Endodermal cell (in vitro differentiated cells): Measurements from ENCODE around the gene NSFL1C. TPM values are rescaled to one million over a fixed set of nuclear protein-coding genes. Genes with fewer than 3 reads are reported as not detected.
A peak's percentile ranks its signal among the peaks of the same experiment; 100 is the strongest.

Experiments
- DNase-seq: peaks from one replicate; pipeline ENCODE4 v3.0.0-alpha.2; 2017
- H3K27ac ChIP-seq: 2 replicates; pipeline ENCODE4 v1.5.1; 2013; ENCODE audit warnings: mild to moderate bottlenecking, low read depth, low read length, moderate library complexity
- H3K27me3 ChIP-seq: 2 replicates; pipeline ENCODE4 v1.6.1; 2013; ENCODE audit warnings: mild to moderate bottlenecking, low read length, moderate library complexity; ENCODE audit not compliant: insufficient read depth, control insufficient read depth, poor library complexity, severe bottlenecking
- H3K36me3 ChIP-seq: 2 replicates; pipeline ENCODE4 v1.7.0; 2013; ENCODE audit warnings: mild to moderate bottlenecking, low read length, moderate library complexity; ENCODE audit not compliant: control insufficient read depth, insufficient read depth
- H3K4me1 ChIP-seq: one replicate; pipeline ENCODE4 v1.7.0; 2013; ENCODE audit warnings: low read length; ENCODE audit not compliant: control insufficient read depth, insufficient read depth
- H3K4me3 ChIP-seq: 2 replicates; pipeline ENCODE4 v1.5.1; 2013; ENCODE audit warnings: mild to moderate bottlenecking, low read length, moderate library complexity
- H3K9ac ChIP-seq: 2 replicates; pipeline ENCODE4 v1.6.1; 2013; ENCODE audit warnings: mild to moderate bottlenecking, low read length, moderate library complexity; ENCODE audit not compliant: poor library complexity, severe bottlenecking; ENCODE audit errors: extremely low read depth
- H3K9me3 ChIP-seq: 2 replicates; pipeline ENCODE4 v1.6.1; 2013; ENCODE audit warnings: mild to moderate bottlenecking, low read length, moderate library complexity; ENCODE audit not compliant: control insufficient read depth
- H3K27ac Mint-ChIP-seq: 2 replicates; pipeline ENCODE4 v1.8.0; 2020; ENCODE audit warnings: mixed read lengths
- H3K27me3 Mint-ChIP-seq: 2 replicates; pipeline ENCODE4 v1.8.0; 2021; ENCODE audit warnings: mild to moderate bottlenecking, mixed read lengths; ENCODE audit not compliant: insufficient read depth
- H3K36me3 Mint-ChIP-seq: 2 replicates; pipeline ENCODE4 v1.8.0; 2020; ENCODE audit warnings: low read depth, mixed read lengths
- H3K4me1 Mint-ChIP-seq: 2 replicates; pipeline ENCODE4 v1.8.0; 2020; ENCODE audit warnings: mixed read lengths
- H3K4me3 Mint-ChIP-seq: 2 replicates; pipeline ENCODE4 v1.8.0; 2020; ENCODE audit warnings: mild to moderate bottlenecking, moderate library complexity, mixed read lengths
- H3K9me3 Mint-ChIP-seq: 2 replicates; pipeline ENCODE4 v1.8.0; 2020; ENCODE audit warnings: mild to moderate bottlenecking, mixed read lengths
- WGBS, 2 experiments: methylation state at CpG; one replicate each; pipeline versions ENCODE4 v1.1.5 to v1.1.7; 2013; ENCODE audit warnings: missing lambda C conversion rate in 2 of 2, mixed read lengths in 1 of 2; ENCODE audit not compliant: insufficient coverage in 1 of 2, insufficient read length in 1 of 2; 5-methylcytosine and 5-hydroxymethylcytosine counted together
- total RNA-seq, 2 donors: library from RNA; stranded (reverse); fragmentation: NEBNext Ultra II Directional in 1 of 2; extraction: Animal tissue kit (Norgen Biotek cat#: 25700) in 1 of 2; gene quantifications; 2 replicates in 1 of 2; 3 replicates in 1 of 2; pipeline ENCODE4 v1.2.1, GENCODE V29; 2021
- TF ChIP-seq, protein P1 (sequence below): fragments of 200-600 bp; sonication (generic); conservative IDR thresholded peaks from 2 replicates; pipeline ENCODE4 v1.5.0; 2021; ENCODE audit warnings: antibody characterized with exemption, mild to moderate bottlenecking

The NSFL1C gene
- total RNA-seq, 2 donors from 2014 or later: 90.9 to 117 TPM

- Histone ChIP-seq H3K4me3 (no peak overlapping the region), H3K36me3 (peaks cover 30% of the 10 kb centered on the region), H3K27ac (no peak overlapping the region), H3K27me3 (no peaks in the 10 kb centered on the region), H3K9me3 (no peaks in the 10 kb centered on the region), H3K9ac (peak overlapping the region; percentile 38), H3K4me1 (peaks cover 3% of the 10 kb centered on the region)
- H3K36me3 Mint-ChIP-seq: peaks cover 20% of the 10 kb centered on the region
- H3K27me3 Mint-ChIP-seq: peaks cover 7% of the 10 kb centered on the region
- 13 to 16% methylated on average over 4 to 7 of the region's 7 CpGs for WGBS, 2 experiments
- no peak for DNase-seq
- H3K27ac Mint-ChIP-seq: no peak overlapping the region
- TF ChIP-seq, protein P1, sequence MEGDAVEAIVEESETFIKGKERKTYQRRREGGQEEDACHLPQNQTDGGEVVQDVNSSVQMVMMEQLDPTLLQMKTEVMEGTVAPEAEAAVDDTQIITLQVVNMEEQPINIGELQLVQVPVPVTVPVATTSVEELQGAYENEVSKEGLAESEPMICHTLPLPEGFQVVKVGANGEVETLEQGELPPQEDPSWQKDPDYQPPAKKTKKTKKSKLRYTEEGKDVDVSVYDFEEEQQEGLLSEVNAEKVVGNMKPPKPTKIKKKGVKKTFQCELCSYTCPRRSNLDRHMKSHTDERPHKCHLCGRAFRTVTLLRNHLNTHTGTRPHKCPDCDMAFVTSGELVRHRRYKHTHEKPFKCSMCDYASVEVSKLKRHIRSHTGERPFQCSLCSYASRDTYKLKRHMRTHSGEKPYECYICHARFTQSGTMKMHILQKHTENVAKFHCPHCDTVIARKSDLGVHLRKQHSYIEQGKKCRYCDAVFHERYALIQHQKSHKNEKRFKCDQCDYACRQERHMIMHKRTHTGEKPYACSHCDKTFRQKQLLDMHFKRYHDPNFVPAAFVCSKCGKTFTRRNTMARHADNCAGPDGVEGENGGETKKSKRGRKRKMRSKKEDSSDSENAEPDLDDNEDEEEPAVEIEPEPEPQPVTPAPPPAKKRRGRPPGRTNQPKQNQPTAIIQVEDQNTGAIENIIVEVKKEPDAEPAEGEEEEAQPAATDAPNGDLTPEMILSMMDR: no peak
- H3K9me3 Mint-ChIP-seq: no peaks in the 10 kb centered on the region
- peaks cover 22% of the 10 kb centered on the region for H3K4me1 Mint-ChIP-seq
- H3K4me3 Mint-ChIP-seq: peak overlapping the region; percentile 75
Measured at GRCh38 chr20:1467082-1467354, 369 bp upstream of the NSFL1C start.

GRCh38 chr20:1465470-1466210, 1.0 kb downstream of the NSFL1C start:
- Histone ChIP-seq H3K4me1 (peaks cover 3% of the 10 kb centered on the region), H3K36me3 (peaks cover 44% of the 10 kb centered on the region), H3K27me3 (no peaks in the 10 kb centered on the region), H3K9ac (peak overlapping the region; percentile 86), H3K4me3 (peak overlapping the region; percentile 95), H3K9me3 (no peaks in the 10 kb centered on the region), H3K27ac (no peak overlapping the region)
- peak; percentile 10 for DNase-seq
- 36 to 47% methylated on average over 10 to 12 of the region's 12 CpGs for WGBS, 2 experiments
- Mint-ChIP-seq H3K9me3 (no peaks in the 10 kb centered on the region), H3K4me3 (peak overlapping the region; percentile 75), H3K4me1 (peaks cover 22% of the 10 kb centered on the region), H3K27ac (peak overlapping the region; percentile 61), H3K27me3 (peaks cover 7% of the 10 kb centered on the region), H3K36me3 (peaks cover 29% of the 10 kb centered on the region)
- TF ChIP-seq, protein P1: no peak

GRCh38 chr20:1463971-1464570, 2.6 kb downstream of the NSFL1C start:
- no peaks in the 10 kb centered on the region for H3K9me3 Mint-ChIP-seq
- no peak overlapping the region for H3K27ac Mint-ChIP-seq
- peaks cover 18% of the 10 kb centered on the region for H3K4me1 Mint-ChIP-seq
- no peak overlapping the region for H3K4me3 Mint-ChIP-seq
- Histone ChIP-seq H3K36me3 (peaks cover 60% of the 10 kb centered on the region), H3K27ac (no peak overlapping the region), H3K9ac (no peak overlapping the region), H3K4me1 (peaks cover 3% of the 10 kb centered on the region), H3K9me3 (no peaks in the 10 kb centered on the region), H3K27me3 (no peaks in the 10 kb centered on the region), H3K4me3 (no peak overlapping the region)
- 96% methylated on average over 6 to 9 of the region's 9 CpGs for WGBS, 2 experiments
- peak; percentile 28 for DNase-seq
- peaks cover 7% of the 10 kb centered on the region for H3K27me3 Mint-ChIP-seq
- TF ChIP-seq, protein P1: no peak
- H3K36me3 Mint-ChIP-seq: peaks cover 33% of the 10 kb centered on the region
